MV-4-11 (cell line): ENCODE measurements around the gene PCDHB13.
"Not testable (repeated sequence)": the region's sequence is repeated elsewhere in the genome, so short reads cannot be mapped to it uniquely, and the experiment has no call there.

Source experiments
- DNase-seq: peaks from one replicate; lab custom pipeline; 2025; lab: John Stamatoyannopoulos, UW

Gene PCDHB13

DNA sequence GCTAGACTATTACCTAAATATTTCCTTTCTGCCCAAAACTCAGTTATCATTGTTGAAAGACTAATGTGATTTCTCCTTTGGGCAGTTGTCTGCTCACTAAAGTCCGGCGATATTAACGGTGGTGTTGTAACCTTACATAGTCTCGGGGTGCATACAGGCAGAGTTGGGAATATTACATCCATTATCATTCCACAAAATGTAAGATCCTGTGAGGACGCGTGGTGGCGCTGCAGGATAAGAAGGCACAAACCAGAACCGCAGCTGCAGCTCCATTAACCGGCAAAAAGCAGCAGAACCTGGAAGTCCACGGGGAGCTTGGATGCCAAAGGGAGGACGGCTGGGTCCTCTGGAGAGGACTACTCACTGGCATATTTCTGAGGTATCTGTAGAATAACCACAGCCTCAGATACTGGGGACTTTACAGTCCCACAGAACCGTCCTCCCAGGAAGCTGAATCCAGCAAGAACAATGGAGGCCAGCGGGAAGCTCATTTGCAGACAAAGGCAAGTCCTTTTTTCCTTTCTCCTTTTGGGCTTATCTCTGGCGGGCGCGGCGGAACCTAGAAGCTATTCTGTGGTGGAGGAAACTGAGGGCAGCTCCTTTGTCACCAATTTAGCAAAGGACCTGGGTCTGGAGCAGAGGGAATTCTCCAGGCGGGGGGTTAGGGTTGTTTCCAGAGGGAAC is at the start of gene PCDHB13:
Gene PCDHB13, plus strand, starts transcription at position 264 of the 684 bp plus-strand sequence. Its CDS starts 205 bp downstream, at position 469.
- peak; percentile 0 for DNase-seq

DNA sequence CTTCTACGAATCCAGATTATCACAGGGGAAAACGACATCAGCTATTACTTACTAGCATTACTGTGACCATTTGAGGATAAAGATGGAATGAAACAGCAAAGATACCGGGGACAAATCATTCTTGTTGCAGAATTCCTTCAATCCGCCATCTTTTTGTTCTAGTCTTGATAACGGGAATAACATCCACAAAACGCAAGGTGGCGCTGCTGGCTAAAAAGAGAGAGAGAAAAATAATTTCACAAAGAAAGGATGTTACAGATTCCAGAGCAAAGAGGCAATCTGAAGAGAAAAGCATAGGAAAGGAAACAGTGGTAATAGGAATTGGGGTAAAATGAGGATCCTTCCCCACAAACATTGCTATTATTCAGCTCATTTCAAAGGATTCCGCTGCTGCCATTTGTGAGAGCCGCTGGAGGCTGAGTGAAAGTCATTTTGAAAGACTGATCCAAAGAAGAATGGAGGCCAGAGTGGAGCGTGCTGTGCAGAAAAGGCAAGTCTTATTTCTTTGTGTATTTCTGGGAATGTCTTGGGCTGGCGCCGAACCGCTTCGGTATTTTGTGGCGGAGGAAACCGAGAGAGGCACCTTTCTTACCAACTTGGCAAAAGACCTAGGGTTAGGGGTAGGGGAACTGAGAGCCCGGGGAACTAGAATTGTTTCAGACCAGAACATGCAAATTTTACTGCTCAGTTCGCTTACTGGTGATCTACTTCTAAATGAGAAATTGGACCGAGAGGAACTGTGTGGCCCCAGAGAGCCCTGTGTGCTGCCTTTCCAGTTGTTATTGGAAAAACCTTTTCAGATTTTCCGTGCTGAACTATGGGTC is 41.1 kb upstream of the PCDHB13 start, which contains the start of gene PCDHB7:
Gene PCDHB7, plus strand, starts transcription at position 264 of the 824 bp plus-strand sequence. Its CDS starts 192 bp downstream, at position 456.
- DNase-seq = no peak

- DNase-seq = not testable (repeated sequence)
Observed at GRCh38 chr5:141174291-141175104, 39.2 kb upstream of the PCDHB13 start.

GRCh38 chr5:141175933-141176332 is 37.8 kb upstream of the PCDHB13 start:
- no peak for DNase-seq

- not testable (repeated sequence) for DNase-seq
Observed at GRCh38 chr5:141177577-141178191, 36.0 kb upstream of the PCDHB13 start, which contains the start of gene PCDHB8. PCDHB8 (plus strand) TSS chr5:141177790; CDS start chr5:141178035, 245 bp downstream.

GRCh38 chr5:141179371-141179770 is 34.3 kb upstream of the PCDHB13 start:
- not testable (repeated sequence) for DNase-seq

GRCh38 chr5:141179876-141180275 is 33.8 kb upstream of the PCDHB13 start:
- DNase-seq = not testable (repeated sequence)

- DNase-seq = no peak
Observed at GRCh38 chr5:141180313-141180712, 33.4 kb upstream of the PCDHB13 start.

- no peak for DNase-seq
Observed at GRCh38 chr5:141182248-141182647, 31.5 kb upstream of the PCDHB13 start, which contains the start of gene PCDHB16. PCDHB16 (plus strand) TSS chr5:141182387; CDS start chr5:141182560, 173 bp downstream.

DNA sequence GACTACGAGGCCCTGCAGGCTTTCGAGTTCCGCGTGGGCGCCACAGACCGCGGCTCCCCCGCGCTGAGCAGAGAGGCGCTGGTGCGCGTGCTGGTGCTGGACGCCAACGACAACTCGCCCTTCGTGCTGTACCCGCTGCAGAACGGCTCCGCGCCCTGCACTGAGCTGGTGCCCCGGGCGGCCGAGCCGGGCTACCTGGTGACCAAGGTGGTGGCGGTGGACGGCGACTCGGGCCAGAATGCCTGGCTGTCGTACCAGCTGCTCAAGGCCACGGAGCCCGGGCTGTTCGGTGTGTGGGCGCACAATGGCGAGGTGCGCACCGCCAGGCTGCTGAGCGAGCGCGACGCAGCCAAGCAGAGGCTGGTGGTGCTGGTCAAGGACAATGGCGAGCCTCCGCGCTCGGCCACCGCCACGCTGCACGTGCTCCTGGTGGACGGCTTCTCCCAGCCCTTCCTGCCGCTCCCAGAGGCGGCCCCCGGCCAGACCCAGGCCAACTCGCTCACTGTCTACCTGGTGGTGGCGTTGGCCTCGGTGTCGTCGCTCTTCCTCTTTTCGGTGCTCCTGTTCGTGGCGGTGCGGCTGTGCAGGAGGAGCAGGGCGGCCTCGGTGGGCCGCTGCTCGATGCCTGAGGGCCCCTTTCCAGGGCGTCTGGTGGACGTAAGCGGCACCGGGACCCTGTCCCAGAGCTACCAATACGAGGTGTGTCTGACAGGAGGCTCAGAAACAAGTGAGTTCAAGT is 29.4 kb upstream of the PCDHB13 start:
- not testable (repeated sequence) for DNase-seq

- peak; percentile 21 for DNase-seq
Observed at GRCh38 chr5:141186897-141187512, 26.7 kb upstream of the PCDHB13 start, which contains the start of gene PCDHB9. PCDHB9 (plus strand) TSS chr5:141187161; CDS start chr5:141187319, 158 bp downstream.

DNA sequence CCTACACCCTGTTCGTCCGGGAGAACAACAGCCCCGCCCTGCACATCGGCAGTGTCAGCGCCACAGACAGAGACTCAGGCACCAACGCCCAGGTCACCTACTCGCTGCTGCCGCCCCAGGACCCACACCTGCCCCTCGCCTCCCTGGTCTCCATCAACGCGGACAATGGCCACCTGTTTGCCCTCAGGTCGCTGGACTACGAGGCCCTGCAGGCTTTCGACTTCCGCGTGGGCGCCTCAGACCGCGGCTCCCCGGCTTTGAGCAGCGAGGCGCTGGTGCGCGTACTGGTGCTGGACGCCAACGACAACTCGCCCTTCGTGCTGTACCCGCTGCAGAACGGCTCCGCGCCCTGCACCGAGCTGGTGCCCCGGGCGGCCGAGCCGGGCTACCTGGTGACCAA is 25.0 kb upstream of the PCDHB13 start:
- DNase-seq = not testable (repeated sequence)

DNA sequence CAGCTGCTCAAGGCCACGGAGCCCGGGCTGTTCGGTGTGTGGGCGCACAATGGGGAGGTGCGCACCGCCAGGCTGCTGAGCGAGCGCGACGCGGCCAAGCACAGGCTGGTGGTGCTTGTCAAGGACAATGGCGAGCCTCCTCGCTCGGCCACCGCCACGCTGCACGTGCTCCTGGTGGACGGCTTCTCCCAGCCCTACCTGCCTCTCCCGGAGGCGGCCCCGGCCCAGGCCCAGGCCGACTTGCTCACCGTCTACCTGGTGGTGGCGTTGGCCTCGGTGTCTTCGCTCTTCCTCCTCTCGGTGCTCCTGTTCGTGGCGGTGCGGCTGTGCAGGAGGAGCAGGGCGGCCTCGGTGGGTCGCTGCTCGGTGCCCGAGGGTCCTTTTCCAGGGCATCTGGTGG is 24.6 kb upstream of the PCDHB13 start:
- not testable (repeated sequence) for DNase-seq

GRCh38 chr5:141192110-141192725 is 21.5 kb upstream of the PCDHB13 start, which contains the start of gene PCDHB10:
PCDHB10 (plus strand) TSS chr5:141192353; CDS start chr5:141192553, 200 bp downstream.
- DNase-seq = peak; percentile 50

- not testable (repeated sequence) for DNase-seq
Observed at GRCh38 chr5:141194332-141194731, 19.4 kb upstream of the PCDHB13 start.

GRCh38 chr5:141196363-141196762 is 17.4 kb upstream of the PCDHB13 start:
- DNase-seq = no peak

GRCh38 chr5:141199359-141200235 is 14.1 kb upstream of the PCDHB13 start, which contains the start of gene PCDHB11:
PCDHB11 (plus strand) TSS chr5:141199627; CDS start chr5:141199775, 148 bp downstream.
- DNase-seq = peak; percentile 18

GRCh38 chr5:141201126-141201525 is 12.6 kb upstream of the PCDHB13 start:
- DNase-seq = not testable (repeated sequence)
